Measurements from ENCODE around the gene DNAJC15.

The DNAJC15 gene

DNA sequence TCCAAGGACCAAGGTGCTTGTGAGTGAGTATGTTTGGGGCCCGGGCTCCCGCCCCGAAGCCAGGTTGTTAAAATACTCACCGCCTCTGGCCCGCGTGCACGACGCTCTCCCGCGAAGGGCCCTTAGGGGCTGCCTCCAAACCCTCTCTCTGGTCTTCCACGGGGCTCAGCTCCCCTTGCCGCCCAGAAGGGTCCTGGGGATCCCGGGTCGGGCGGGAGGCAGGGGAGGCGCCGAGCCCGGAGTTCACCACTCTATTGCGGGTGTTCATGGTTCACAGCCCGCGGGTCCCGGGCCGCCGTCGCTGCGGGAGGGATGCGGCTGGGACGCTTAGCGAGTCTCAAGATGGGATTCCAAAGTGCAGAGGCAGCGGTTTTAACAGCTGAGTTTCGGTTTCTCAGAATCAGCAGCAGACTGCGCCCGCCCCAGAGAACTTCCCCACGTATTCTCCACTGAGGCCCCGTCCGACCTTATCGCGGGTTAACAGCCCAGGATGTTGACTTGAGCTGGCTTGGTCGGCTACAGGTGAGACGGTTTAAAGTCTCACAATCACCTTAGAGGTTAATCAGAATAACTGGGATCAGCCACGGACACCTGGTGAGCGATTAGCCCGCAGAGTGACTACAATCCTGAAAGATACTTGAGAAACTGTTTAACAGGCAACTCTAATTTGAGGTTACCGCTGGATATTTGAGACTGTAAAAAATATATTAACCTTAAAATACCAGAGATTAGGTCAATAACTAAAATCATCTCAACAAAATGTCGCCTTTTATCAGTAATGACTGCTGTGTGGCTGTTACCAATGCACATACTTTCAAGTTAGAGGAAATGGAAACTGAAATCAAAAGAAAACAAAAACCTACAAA, 31.3 kb upstream of the DNAJC15 start, which contains the start of gene EPSTI1:
EPSTI1 (minus strand) TSS at position 344 of the 866 bp plus-strand sequence; CDS start at position 268, 76 bp downstream.
- Histone ChIP-seq H3K27me3 (ENCODE audit: insufficient read depth, low read depth, severe bottlenecking) (no peaks in the 10 kb centered on the region), H3K27ac (peak within 1 kb of the TSS; percentile 52; the same call in 1 of the 2 replicates), H3K9me3 (ENCODE audit: severe bottlenecking) (no peaks in the 10 kb centered on the region), H3K36me3 (no peaks in the 10 kb centered on the region), H3K4me3 (ENCODE audit: low read depth, low read length) (peak within 1 kb of the TSS; percentile 38)
- peak; percentile 51 for DNase-seq
- TF ChIP-seq, protein P1, sequence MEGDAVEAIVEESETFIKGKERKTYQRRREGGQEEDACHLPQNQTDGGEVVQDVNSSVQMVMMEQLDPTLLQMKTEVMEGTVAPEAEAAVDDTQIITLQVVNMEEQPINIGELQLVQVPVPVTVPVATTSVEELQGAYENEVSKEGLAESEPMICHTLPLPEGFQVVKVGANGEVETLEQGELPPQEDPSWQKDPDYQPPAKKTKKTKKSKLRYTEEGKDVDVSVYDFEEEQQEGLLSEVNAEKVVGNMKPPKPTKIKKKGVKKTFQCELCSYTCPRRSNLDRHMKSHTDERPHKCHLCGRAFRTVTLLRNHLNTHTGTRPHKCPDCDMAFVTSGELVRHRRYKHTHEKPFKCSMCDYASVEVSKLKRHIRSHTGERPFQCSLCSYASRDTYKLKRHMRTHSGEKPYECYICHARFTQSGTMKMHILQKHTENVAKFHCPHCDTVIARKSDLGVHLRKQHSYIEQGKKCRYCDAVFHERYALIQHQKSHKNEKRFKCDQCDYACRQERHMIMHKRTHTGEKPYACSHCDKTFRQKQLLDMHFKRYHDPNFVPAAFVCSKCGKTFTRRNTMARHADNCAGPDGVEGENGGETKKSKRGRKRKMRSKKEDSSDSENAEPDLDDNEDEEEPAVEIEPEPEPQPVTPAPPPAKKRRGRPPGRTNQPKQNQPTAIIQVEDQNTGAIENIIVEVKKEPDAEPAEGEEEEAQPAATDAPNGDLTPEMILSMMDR (IDR thresholded peaks at IDR 0.05; ENCODE audit: low read depth, low read length), result no peak

DNA sequence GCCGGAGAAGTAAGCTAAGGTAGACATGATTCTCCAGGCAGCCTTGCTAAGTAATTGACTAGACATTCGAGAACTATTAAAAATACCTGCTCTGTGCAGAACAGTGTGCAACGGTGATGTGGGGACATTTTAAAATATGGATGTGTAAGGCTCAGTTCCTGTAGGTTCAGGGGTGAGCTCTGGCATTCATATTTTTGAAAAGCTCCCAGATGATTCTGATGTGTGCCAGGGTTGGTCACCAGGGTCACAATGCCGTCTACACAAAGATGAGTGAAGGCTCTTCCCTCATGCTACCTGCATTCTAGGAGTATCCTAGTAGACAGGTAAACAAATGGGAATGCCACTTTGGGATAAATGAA, 30.6 kb upstream of the DNAJC15 start:
- Histone ChIP-seq H3K9me3 (ENCODE audit: severe bottlenecking) (no peaks in the 10 kb centered on the region), H3K27me3 (ENCODE audit: insufficient read depth, low read depth, severe bottlenecking) (no peaks in the 10 kb centered on the region), H3K4me3 (ENCODE audit: low read depth, low read length) (no peak overlapping the region; the same call in 1 of the 2 replicates), H3K36me3 (no peaks in the 10 kb centered on the region), H3K27ac (no peak overlapping the region)
- no peak for DNase-seq
- TF ChIP-seq, protein P1 (IDR thresholded peaks at IDR 0.05; ENCODE audit: low read depth, low read length), result no peak

DNA sequence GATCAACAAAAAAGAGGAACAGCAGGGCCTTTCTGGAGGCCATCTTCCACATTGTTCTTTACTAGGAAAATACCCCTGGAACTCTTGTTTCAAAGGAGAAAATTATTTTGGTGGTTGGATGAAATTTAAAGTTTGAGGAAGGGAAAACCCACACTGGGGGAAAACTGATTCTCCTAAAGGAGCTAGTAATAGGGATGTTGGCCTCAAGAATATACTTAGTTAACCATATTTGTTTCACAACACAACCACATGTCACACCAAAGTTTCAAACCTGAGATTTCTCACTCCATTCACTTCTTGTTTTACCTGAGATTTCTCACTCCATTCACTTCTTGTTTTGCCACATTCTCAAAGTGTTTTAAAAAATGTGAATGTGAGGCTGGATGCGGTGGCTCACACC, 28.5 kb upstream of the DNAJC15 start:
- no peak for DNase-seq
- Histone ChIP-seq H3K27me3 (ENCODE audit: insufficient read depth, low read depth, severe bottlenecking) (no peaks in the 10 kb centered on the region), H3K9me3 (ENCODE audit: severe bottlenecking) (no peaks in the 10 kb centered on the region), H3K4me3 (ENCODE audit: low read depth, low read length) (no peak overlapping the region), H3K36me3 (no peaks in the 10 kb centered on the region), H3K27ac (no peak overlapping the region)
- TF ChIP-seq, protein P1 (IDR thresholded peaks at IDR 0.05; ENCODE audit: low read depth, low read length), result no peak

DNA sequence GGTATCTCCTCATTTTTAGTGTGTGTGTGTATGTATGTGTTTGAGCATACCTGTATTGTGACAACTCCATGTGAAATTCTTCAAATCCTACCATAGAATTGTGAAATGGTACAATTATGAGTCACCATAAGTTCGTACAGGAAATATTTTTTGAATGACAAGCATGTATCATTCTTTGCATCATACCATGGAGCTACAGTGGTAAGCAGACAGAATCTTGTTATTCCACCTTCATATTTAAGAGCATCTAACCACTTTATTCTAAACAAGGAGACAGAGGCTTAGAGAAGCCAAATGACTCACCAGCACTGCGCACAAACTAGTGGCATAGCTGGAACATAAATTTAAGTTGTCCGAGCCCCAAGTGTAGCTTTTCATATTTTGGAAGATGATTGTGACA, 26.8 kb upstream of the DNAJC15 start:
- no peaks in the 10 kb centered on the region for H3K27me3 ChIP-seq (ENCODE audit: insufficient read depth, low read depth, severe bottlenecking)
- H3K4me3 ChIP-seq (ENCODE audit: low read depth, low read length), result no peak overlapping the region
- DNase-seq, result no peak
- no peak overlapping the region for H3K27ac ChIP-seq
- TF ChIP-seq, protein P1 (IDR thresholded peaks at IDR 0.05; ENCODE audit: low read depth, low read length), result no peak
- no peaks in the 10 kb centered on the region for H3K36me3 ChIP-seq
- H3K9me3 ChIP-seq (ENCODE audit: severe bottlenecking), result no peaks in the 10 kb centered on the region

DNA sequence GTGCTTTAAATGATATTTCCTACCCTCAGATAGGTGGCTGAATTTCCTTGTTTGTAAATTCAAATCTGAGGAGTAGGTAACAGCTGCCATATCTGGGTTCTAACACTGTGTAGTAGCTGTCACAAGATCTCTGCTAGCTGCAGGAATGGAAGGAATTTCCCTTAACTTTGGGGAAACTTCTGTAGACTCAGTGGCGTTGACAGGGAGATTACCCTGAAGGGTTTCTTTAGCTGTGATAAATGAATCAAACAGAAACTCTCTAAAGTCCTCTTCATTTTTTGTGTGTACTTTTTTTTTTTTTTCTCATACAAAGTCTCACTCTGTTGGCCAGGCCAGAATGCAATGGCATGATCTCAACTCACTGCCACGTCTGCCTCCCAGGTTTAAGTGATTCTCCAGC, 26.0 kb upstream of the DNAJC15 start:
- no peaks in the 10 kb centered on the region for H3K27me3 ChIP-seq (ENCODE audit: insufficient read depth, low read depth, severe bottlenecking)
- no peak for DNase-seq
- TF ChIP-seq, protein P1 (IDR thresholded peaks at IDR 0.05; ENCODE audit: low read depth, low read length), result no peak
- H3K4me3 ChIP-seq (ENCODE audit: low read depth, low read length), result no peak overlapping the region
- no peaks in the 10 kb centered on the region for H3K9me3 ChIP-seq (ENCODE audit: severe bottlenecking)
- H3K27ac ChIP-seq, result no peak overlapping the region
- H3K36me3 ChIP-seq, result no peaks in the 10 kb centered on the region
